Endothelial cell of umbilical vein (primary cell): ENCODE data around the gene EML4.

ENCODE experiments used
- EZH2 ChIP-seq: IDR thresholded peaks from 2 replicates; pipeline ENCODE4 v1.6.1; 2012; ENCODE audit warnings: borderline replicate concordance, low read depth, mild to moderate bottlenecking, moderate library complexity, low read length, inconsistent platforms; ENCODE audit not compliant: severe bottlenecking
- JUN ChIP-seq: IDR thresholded peaks from 2 replicates; pipeline ENCODE4 v1.6.1; 2011; ENCODE audit warnings: borderline replicate concordance, low read depth; ENCODE audit not compliant: insufficient read length, insufficient read depth
- POLR2A ChIP-seq: IDR thresholded peaks from 2 replicates; pipeline ENCODE4 v1.6.1; 2012; ENCODE audit warnings: low read depth, mild to moderate bottlenecking, control low read depth, low read length
- POLR2AphosphoS5 ChIP-seq: IDR thresholded peaks from 2 replicates; pipeline ENCODE4 v1.6.1; 2012; ENCODE audit warnings: low read depth, mild to moderate bottlenecking, control low read depth, low read length, moderate library complexity; ENCODE audit not compliant: insufficient read depth
- TF ChIP-seq, protein P1 (sequence below), 2 donors: IDR thresholded peaks; 1 replicate in 1 of 2; 2 replicates in 1 of 2; pipeline ENCODE4 v1.5.1; 2011; ENCODE audit warnings: low read length in 2 of 2, mild to moderate bottlenecking in 2 of 2, moderate library complexity in 2 of 2, control low read depth in 1 of 2, inconsistent platforms in 1 of 2, low read depth in 1 of 2; ENCODE audit not compliant: insufficient read depth in 1 of 2; ENCODE audit errors: extremely low read depth in 1 of 2
- TF ChIP-seq, protein P2 (sequence below): IDR thresholded peaks from 2 replicates; pipeline ENCODE4 v1.6.1; 2011; ENCODE audit not compliant: insufficient read depth, insufficient read length

DNA sequence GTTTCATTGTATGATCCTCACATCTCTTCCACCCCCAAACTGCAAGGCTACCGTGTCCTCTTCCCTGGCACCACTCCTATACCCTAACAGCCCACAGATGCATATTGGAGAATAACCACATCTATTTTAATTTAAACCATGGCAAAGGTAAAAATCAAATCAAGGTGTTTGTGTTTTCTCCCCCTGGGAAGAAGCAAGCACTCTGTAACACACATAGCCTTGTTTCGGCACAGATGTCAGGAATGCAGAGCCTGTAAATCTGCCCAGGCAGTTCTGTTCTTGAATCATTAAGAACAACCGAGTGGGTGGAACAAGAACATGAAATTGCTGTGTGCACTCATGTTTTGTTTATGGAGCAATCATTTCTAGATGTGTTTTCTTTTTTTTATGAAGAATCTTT is 198.7 kb downstream of the EML4 start:
- TF ChIP-seq, protein P1, sequence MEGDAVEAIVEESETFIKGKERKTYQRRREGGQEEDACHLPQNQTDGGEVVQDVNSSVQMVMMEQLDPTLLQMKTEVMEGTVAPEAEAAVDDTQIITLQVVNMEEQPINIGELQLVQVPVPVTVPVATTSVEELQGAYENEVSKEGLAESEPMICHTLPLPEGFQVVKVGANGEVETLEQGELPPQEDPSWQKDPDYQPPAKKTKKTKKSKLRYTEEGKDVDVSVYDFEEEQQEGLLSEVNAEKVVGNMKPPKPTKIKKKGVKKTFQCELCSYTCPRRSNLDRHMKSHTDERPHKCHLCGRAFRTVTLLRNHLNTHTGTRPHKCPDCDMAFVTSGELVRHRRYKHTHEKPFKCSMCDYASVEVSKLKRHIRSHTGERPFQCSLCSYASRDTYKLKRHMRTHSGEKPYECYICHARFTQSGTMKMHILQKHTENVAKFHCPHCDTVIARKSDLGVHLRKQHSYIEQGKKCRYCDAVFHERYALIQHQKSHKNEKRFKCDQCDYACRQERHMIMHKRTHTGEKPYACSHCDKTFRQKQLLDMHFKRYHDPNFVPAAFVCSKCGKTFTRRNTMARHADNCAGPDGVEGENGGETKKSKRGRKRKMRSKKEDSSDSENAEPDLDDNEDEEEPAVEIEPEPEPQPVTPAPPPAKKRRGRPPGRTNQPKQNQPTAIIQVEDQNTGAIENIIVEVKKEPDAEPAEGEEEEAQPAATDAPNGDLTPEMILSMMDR (IDR thresholded peaks at IDR 0.05; ENCODE audit: extremely low read depth in 1 of 2, insufficient read depth in 1 of 2, low read depth in 1 of 2, low read length in 2 of 2), result no peak
- TF ChIP-seq POLR2AphosphoS5, result no peak
- TF ChIP-seq EZH2, result no peak
- TF ChIP-seq POLR2A, result no peak
- no peak for TF ChIP-seq JUN
- TF ChIP-seq, protein P2, sequence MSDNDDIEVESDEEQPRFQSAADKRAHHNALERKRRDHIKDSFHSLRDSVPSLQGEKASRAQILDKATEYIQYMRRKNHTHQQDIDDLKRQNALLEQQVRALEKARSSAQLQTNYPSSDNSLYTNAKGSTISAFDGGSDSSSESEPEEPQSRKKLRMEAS, result no peak
